ENCODE results near the gene GLTP.

DNA sequence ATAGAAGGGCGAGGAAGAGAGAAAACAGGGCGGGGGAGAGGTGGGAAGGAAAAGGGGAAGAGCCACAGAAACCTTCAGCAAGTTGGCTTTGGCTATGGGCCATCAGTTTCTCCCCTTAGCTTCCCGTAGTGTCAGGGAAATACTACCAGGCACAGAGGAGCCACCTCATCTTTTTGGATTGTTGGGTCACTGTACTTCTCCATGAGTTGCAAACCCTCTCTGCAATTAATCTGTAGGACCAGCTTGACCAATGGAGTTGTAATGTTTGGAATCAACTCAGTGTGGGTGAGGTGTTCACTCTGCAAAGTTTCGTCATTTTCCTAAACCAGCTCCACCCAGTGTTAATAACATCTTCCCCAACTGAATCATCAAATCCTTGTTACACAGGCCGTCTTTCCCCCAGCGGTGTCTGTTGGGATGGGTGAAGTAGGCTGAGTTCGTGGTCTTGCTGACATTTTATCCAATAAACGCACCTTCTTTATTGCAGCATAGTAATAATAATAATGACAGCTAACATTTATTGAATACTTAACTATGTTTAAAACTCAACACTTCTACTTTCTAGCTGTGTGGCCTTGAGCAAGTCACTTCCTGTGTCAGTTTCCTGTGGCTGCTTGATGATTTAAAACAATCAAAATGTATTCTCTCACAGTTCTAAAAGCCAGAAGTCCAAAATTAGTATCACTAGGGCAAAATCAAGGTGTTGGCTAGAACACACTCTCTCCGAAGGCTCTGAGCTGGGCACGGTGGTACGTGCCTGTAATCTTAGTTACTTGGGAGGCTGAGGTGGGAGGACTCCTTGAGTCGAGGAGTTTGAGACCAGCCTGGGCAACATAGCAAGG, 8.1 kb upstream of the GLTP start:
- TF ChIP-seq, protein P1, sequence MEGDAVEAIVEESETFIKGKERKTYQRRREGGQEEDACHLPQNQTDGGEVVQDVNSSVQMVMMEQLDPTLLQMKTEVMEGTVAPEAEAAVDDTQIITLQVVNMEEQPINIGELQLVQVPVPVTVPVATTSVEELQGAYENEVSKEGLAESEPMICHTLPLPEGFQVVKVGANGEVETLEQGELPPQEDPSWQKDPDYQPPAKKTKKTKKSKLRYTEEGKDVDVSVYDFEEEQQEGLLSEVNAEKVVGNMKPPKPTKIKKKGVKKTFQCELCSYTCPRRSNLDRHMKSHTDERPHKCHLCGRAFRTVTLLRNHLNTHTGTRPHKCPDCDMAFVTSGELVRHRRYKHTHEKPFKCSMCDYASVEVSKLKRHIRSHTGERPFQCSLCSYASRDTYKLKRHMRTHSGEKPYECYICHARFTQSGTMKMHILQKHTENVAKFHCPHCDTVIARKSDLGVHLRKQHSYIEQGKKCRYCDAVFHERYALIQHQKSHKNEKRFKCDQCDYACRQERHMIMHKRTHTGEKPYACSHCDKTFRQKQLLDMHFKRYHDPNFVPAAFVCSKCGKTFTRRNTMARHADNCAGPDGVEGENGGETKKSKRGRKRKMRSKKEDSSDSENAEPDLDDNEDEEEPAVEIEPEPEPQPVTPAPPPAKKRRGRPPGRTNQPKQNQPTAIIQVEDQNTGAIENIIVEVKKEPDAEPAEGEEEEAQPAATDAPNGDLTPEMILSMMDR (IDR thresholded peaks at IDR 0.05; ENCODE audit: low read depth, low read length, poor library complexity, severe bottlenecking), result no peak
- TF ChIP-seq EZH2phosphoT487 (IDR thresholded peaks at IDR 0.05; ENCODE audit: borderline replicate concordance, low read length), result no peak
